HG03457 (cell line): ENCODE data around the gene PLAC1.

Source experiments
- ATAC-seq: cut with Tn5 transposase; IDR thresholded peaks from one replicate; pipeline ENCODE4 v1.9.1; 2021; ENCODE audit warnings: moderate number of reproducible peaks; ENCODE audit not compliant: unreplicated experiment

PLAC1 gene

GRCh38 chrX:134545510-134545909 is 112.8 kb downstream of the PLAC1 start:
- ATAC-seq: no peak

- ATAC-seq: no peak
Observed at GRCh38 chrX:134544513-134545151, 113.6 kb downstream of the PLAC1 start.

- ATAC-seq: no peak
Observed at GRCh38 chrX:134544135-134544512, 114.1 kb downstream of the PLAC1 start.

GRCh38 chrX:134543288-134543687 is 115.0 kb downstream of the PLAC1 start:
- ATAC-seq: no peak

GRCh38 chrX:134542485-134542884 is 115.8 kb downstream of the PLAC1 start:
- no peak for ATAC-seq

GRCh38 chrX:134541906-134542305 is 116.4 kb downstream of the PLAC1 start:
- ATAC-seq: no peak

- no peak for ATAC-seq
Observed at GRCh38 chrX:134538316-134538715, 120.0 kb downstream of the PLAC1 start.

GRCh38 chrX:134537179-134537955 is 120.9 kb downstream of the PLAC1 start:
- no peak for ATAC-seq

GRCh38 chrX:134533952-134534351 is 124.3 kb downstream of the PLAC1 start:
- ATAC-seq: no peak

- ATAC-seq: no peak
Observed at GRCh38 chrX:134533352-134533751, 124.9 kb downstream of the PLAC1 start.

- ATAC-seq: no peak
Observed at GRCh38 chrX:134530845-134531244, 127.4 kb downstream of the PLAC1 start.

- no peak for ATAC-seq
Observed at GRCh38 chrX:134529481-134529880, 128.8 kb downstream of the PLAC1 start.

GRCh38 chrX:134528960-134529359 is 129.3 kb downstream of the PLAC1 start:
- no peak for ATAC-seq

- no peak for ATAC-seq
Observed at GRCh38 chrX:134526399-134526798, 131.9 kb downstream of the PLAC1 start.

- ATAC-seq: no peak
Observed at GRCh38 chrX:134525086-134525792, 133.0 kb downstream of the PLAC1 start.

GRCh38 chrX:134524181-134524580 is 134.1 kb downstream of the PLAC1 start:
- ATAC-seq: no peak

GRCh38 chrX:134520860-134521390 is 137.3 kb downstream of the PLAC1 start:
- no peak for ATAC-seq
